CD4-positive, alpha-beta T cell treated with Interleukin-6 for 4 hours (primary cell): ENCODE measurements around the gene NDUFAF5.

Experiments used
- DNase-seq: peaks from one replicate; pipeline ENCODE4 v3.0.0-alpha.2; 2020; ENCODE audit warnings: mixed read lengths

Gene NDUFAF5

GRCh38 chr20:13824459-13824858, 39.6 kb downstream of the NDUFAF5 start:
- DNase-seq = no peak

GRCh38 chr20:13825465-13825864, 40.6 kb downstream of the NDUFAF5 start:
- DNase-seq = no peak

- DNase-seq = no peak
Measured at GRCh38 chr20:13831476-13831875, 46.6 kb downstream of the NDUFAF5 start.

- no peak for DNase-seq
Measured at GRCh38 chr20:13838664-13839063, 53.8 kb downstream of the NDUFAF5 start.

- DNase-seq = no peak
Measured at GRCh38 chr20:13839421-13840092, 54.7 kb downstream of the NDUFAF5 start.

- DNase-seq = no peak
Measured at GRCh38 chr20:13840093-13840465, 55.3 kb downstream of the NDUFAF5 start.

GRCh38 chr20:13841206-13841605, 56.4 kb downstream of the NDUFAF5 start:
- DNase-seq = no peak

- no peak for DNase-seq
Measured at GRCh38 chr20:13844296-13844695, 59.5 kb downstream of the NDUFAF5 start.

- no peak for DNase-seq
Measured at GRCh38 chr20:13851279-13851678, 66.5 kb downstream of the NDUFAF5 start.

- no peak for DNase-seq
Measured at GRCh38 chr20:13852306-13852705, 67.5 kb downstream of the NDUFAF5 start.

- DNase-seq = no peak
Measured at GRCh38 chr20:13855613-13856012, 70.8 kb downstream of the NDUFAF5 start.

- no peak for DNase-seq
Measured at GRCh38 chr20:13856354-13856753, 71.5 kb downstream of the NDUFAF5 start.

- no peak for DNase-seq
Measured at GRCh38 chr20:13857304-13857703, 72.5 kb downstream of the NDUFAF5 start.

- no peak for DNase-seq
Measured at GRCh38 chr20:13857961-13858360, 73.1 kb downstream of the NDUFAF5 start.

GRCh38 chr20:13858439-13858838, 73.6 kb downstream of the NDUFAF5 start:
- no peak for DNase-seq

- DNase-seq = no peak
Measured at GRCh38 chr20:13858871-13859270, 74.0 kb downstream of the NDUFAF5 start.

- DNase-seq = no peak
Measured at GRCh38 chr20:13862245-13862644, 77.4 kb downstream of the NDUFAF5 start.

GRCh38 chr20:13863244-13863643, 78.4 kb downstream of the NDUFAF5 start:
- DNase-seq = no peak

- DNase-seq = no peak
Measured at GRCh38 chr20:13865156-13865555, 80.3 kb downstream of the NDUFAF5 start.

GRCh38 chr20:13865791-13866351, 81.0 kb downstream of the NDUFAF5 start:
- no peak for DNase-seq

GRCh38 chr20:13868331-13868730, 83.5 kb downstream of the NDUFAF5 start:
- DNase-seq = no peak

GRCh38 chr20:13870170-13870748, 85.4 kb downstream of the NDUFAF5 start:
- no peak for DNase-seq
